ENCODE data around the gene NOTCH1. TPM values are rescaled to one million over a fixed set of nuclear protein-coding genes. Genes with fewer than 3 reads are reported as not detected.

Gene NOTCH1
- total RNA-seq, 2 donors from 2014 or later = 23.4 to 24.2 TPM

- Mint-ChIP-seq H3K9me3 (no peaks in the 10 kb centered on the region), H3K27me3 (ENCODE audit: insufficient read depth) (peaks cover 28% of the 10 kb centered on the region), H3K36me3 (ENCODE audit: low read depth) (no peaks in the 10 kb centered on the region), H3K4me3 (no peak overlapping the region), H3K4me1 (no peaks in the 10 kb centered on the region), H3K27ac (no peak overlapping the region)
- Histone ChIP-seq H3K4me3 (ENCODE audit: low read length) (no peak overlapping the region), H3K9ac (ENCODE audit: extremely low read depth, low read length, poor library complexity, severe bottlenecking) (no peak overlapping the region), H3K9me3 (ENCODE audit: control insufficient read depth, low read length) (no peaks in the 10 kb centered on the region), H3K4me1 (ENCODE audit: control insufficient read depth, insufficient read depth, low read length) (no peaks in the 10 kb centered on the region), H3K36me3 (ENCODE audit: control insufficient read depth, insufficient read depth, low read length) (no peaks in the 10 kb centered on the region), H3K27me3 (ENCODE audit: control insufficient read depth, insufficient read depth, low read length, poor library complexity, severe bottlenecking) (peaks cover 22% of the 10 kb centered on the region), H3K27ac (ENCODE audit: low read depth, low read length) (no peak overlapping the region)
- DNase-seq = peak; percentile 93
- TF ChIP-seq CTCF (conservative IDR thresholded peaks at IDR 0.05) = peak; percentile 98
- 47 to 55% methylated on average over 14 to 22 of the region's 22 CpGs for WGBS, 2 experiments (ENCODE audit: insufficient coverage in 1 of 2, insufficient read length in 1 of 2)
These were observed 57.3 kb downstream of the NOTCH1 start for GRCh38 chr9:136488247-136489214.

- Mint-ChIP-seq H3K4me1 (no peaks in the 10 kb centered on the region), H3K36me3 (ENCODE audit: low read depth) (no peaks in the 10 kb centered on the region), H3K27me3 (ENCODE audit: insufficient read depth) (peaks cover 28% of the 10 kb centered on the region), H3K9me3 (no peaks in the 10 kb centered on the region), H3K4me3 (no peak overlapping the region), H3K27ac (no peak overlapping the region)
- Histone ChIP-seq H3K27me3 (ENCODE audit: control insufficient read depth, insufficient read depth, low read length, poor library complexity, severe bottlenecking) (peaks cover 22% of the 10 kb centered on the region), H3K36me3 (ENCODE audit: control insufficient read depth, insufficient read depth, low read length) (no peaks in the 10 kb centered on the region), H3K4me3 (ENCODE audit: low read length) (no peak overlapping the region), H3K9ac (ENCODE audit: extremely low read depth, low read length, poor library complexity, severe bottlenecking) (no peak overlapping the region), H3K9me3 (ENCODE audit: control insufficient read depth, low read length) (no peaks in the 10 kb centered on the region), H3K27ac (ENCODE audit: low read depth, low read length) (no peak overlapping the region), H3K4me1 (ENCODE audit: control insufficient read depth, insufficient read depth, low read length) (no peaks in the 10 kb centered on the region)
- WGBS, 2 experiments (ENCODE audit: insufficient coverage in 1 of 2, insufficient read length in 1 of 2) = 85 to 90% methylated on average over 3 to 7 of the region's 7 CpGs
- DNase-seq = no peak
- no peak for TF ChIP-seq CTCF (conservative IDR thresholded peaks at IDR 0.05)
These were observed 58.2 kb downstream of the NOTCH1 start for GRCh38 chr9:136487672-136488071.

GRCh38 chr9:136486823-136487620, 58.8 kb downstream of the NOTCH1 start:
- no peaks in the 10 kb centered on the region for H3K9me3 ChIP-seq (ENCODE audit: control insufficient read depth, low read length)
- peaks cover 28% of the 10 kb centered on the region for H3K27me3 Mint-ChIP-seq (ENCODE audit: insufficient read depth)
- peaks cover 22% of the 10 kb centered on the region for H3K27me3 ChIP-seq (ENCODE audit: control insufficient read depth, insufficient read depth, low read length, poor library complexity, severe bottlenecking)
- no peaks in the 10 kb centered on the region for H3K4me1 ChIP-seq (ENCODE audit: control insufficient read depth, insufficient read depth, low read length)
- DNase-seq = no peak
- H3K9ac ChIP-seq (ENCODE audit: extremely low read depth, low read length, poor library complexity, severe bottlenecking) = no peak overlapping the region
- H3K4me3 ChIP-seq (ENCODE audit: low read length) = no peak overlapping the region
- no peak for TF ChIP-seq CTCF (conservative IDR thresholded peaks at IDR 0.05)
- peaks cover 2% of the 10 kb centered on the region for H3K4me1 Mint-ChIP-seq
- 89 to 92% methylated on average over 15 to 18 of the region's 18 CpGs for WGBS, 2 experiments (ENCODE audit: insufficient coverage in 1 of 2, insufficient read length in 1 of 2)
- no peaks in the 10 kb centered on the region for H3K36me3 Mint-ChIP-seq (ENCODE audit: low read depth)
- no peaks in the 10 kb centered on the region for H3K36me3 ChIP-seq (ENCODE audit: control insufficient read depth, insufficient read depth, low read length)
- no peak overlapping the region for H3K4me3 Mint-ChIP-seq
- H3K27ac ChIP-seq (ENCODE audit: low read depth, low read length) = no peak overlapping the region
- no peak overlapping the region for H3K27ac Mint-ChIP-seq
- H3K9me3 Mint-ChIP-seq = no peaks in the 10 kb centered on the region

All from endodermal cell (in vitro differentiated cells).